Measurements from ENCODE around the gene ASIC2. TPM values are rescaled to one million over a fixed set of nuclear protein-coding genes. Genes with fewer than 3 reads are reported as not detected.

Gene ASIC2
- total and polyA plus RNA-seq, 7 donors: under 0.01 to 0.60 (median 0.19) TPM; not detected in 3

GRCh38 chr17:33334703-33335102 lies 41.6 kb upstream of the ASIC2 start:
- WGBS, 2 donors: 62 to 71% methylated on average over 4 of the region's 4 CpGs
- H3K4me3 ChIP-seq: no peak overlapping the region
- DNase-seq: no peak
- no peaks in the 10 kb centered on the region for H3K36me3 ChIP-seq
- intact Hi-C loops (cut with DNase I): no loop called here
- H3K27ac ChIP-seq: no peak overlapping the region
- H3K27me3 ChIP-seq: no peaks in the 10 kb centered on the region
- no peaks in the 10 kb centered on the region for H3K4me1 ChIP-seq
- TF ChIP-seq CTCF (IDR thresholded peaks at IDR 0.05) (no peak), POLR2A (IDR thresholded peaks at IDR 0.05) (no peak), EP300 (IDR thresholded peaks at IDR 0.05) (no peak), POLR2AphosphoS5 (IDR thresholded peaks at IDR 0.05) (no peak)
- no peaks in the 10 kb centered on the region for H3K9me3 ChIP-seq

- TF ChIP-seq POLR2AphosphoS5 (IDR thresholded peaks at IDR 0.05) (no peak), CTCF (IDR thresholded peaks at IDR 0.05) (no peak), EP300 (IDR thresholded peaks at IDR 0.05) (no peak), POLR2A (IDR thresholded peaks at IDR 0.05) (no peak)
- H3K27me3 ChIP-seq: no peaks in the 10 kb centered on the region
- 73 to 87% methylated on average over 3 of the region's 3 CpGs for WGBS, 2 donors
- no peak overlapping the region for H3K4me3 ChIP-seq
- H3K4me1 ChIP-seq: no peaks in the 10 kb centered on the region
- intact Hi-C loops (cut with DNase I): no loop called here
- no peaks in the 10 kb centered on the region for H3K9me3 ChIP-seq
- no peaks in the 10 kb centered on the region for H3K36me3 ChIP-seq
- no peak for DNase-seq
- no peak overlapping the region for H3K27ac ChIP-seq
These were observed 37.8 kb upstream of the ASIC2 start for GRCh38 chr17:33330877-33331276.

GRCh38 chr17:33328129-33328528 lies 35.0 kb upstream of the ASIC2 start:
- intact Hi-C loops (cut with DNase I): no loop called here
- Histone ChIP-seq H3K9me3 (no peaks in the 10 kb centered on the region), H3K27ac (no peak overlapping the region), H3K36me3 (no peaks in the 10 kb centered on the region), H3K4me1 (no peaks in the 10 kb centered on the region), H3K27me3 (peaks cover 0 to 12% (median 0%) of the 10 kb centered on the region in 3 donors), H3K4me3 (no peak overlapping the region)
- DNase-seq: no peak
- WGBS, 2 donors: 22 to 31% methylated on average over 4 of the region's 4 CpGs
- no peak for TF ChIP-seq POLR2A (IDR thresholded peaks at IDR 0.05)
- no peak for TF ChIP-seq POLR2AphosphoS5 (IDR thresholded peaks at IDR 0.05)
- no peak for TF ChIP-seq EP300 (IDR thresholded peaks at IDR 0.05)
- no peak for TF ChIP-seq CTCF (IDR thresholded peaks at IDR 0.05)

GRCh38 chr17:33324736-33325135 lies 31.6 kb upstream of the ASIC2 start:
- Histone ChIP-seq H3K4me1 (no peaks in the 10 kb centered on the region), H3K4me3 (no peak overlapping the region), H3K36me3 (no peaks in the 10 kb centered on the region), H3K27me3 (peaks cover 0 to 12% (median 0%) of the 10 kb centered on the region in 3 donors), H3K9me3 (no peaks in the 10 kb centered on the region), H3K27ac (no peak overlapping the region)
- no peak for TF ChIP-seq CTCF (IDR thresholded peaks at IDR 0.05)
- TF ChIP-seq POLR2AphosphoS5 (IDR thresholded peaks at IDR 0.05): no peak
- TF ChIP-seq POLR2A (IDR thresholded peaks at IDR 0.05): no peak
- no peak for TF ChIP-seq EP300 (IDR thresholded peaks at IDR 0.05)
- no peak for DNase-seq
- intact Hi-C loops (cut with DNase I): no loop called here
- WGBS, 2 donors: 60 to 71% methylated on average over 3 of the region's 3 CpGs

- 67 to 74% methylated on average over 6 of the region's 6 CpGs for WGBS, 2 donors
- DNase-seq: no peak
- Histone ChIP-seq H3K4me3 (no peak overlapping the region), H3K36me3 (no peaks in the 10 kb centered on the region), H3K9me3 (no peaks in the 10 kb centered on the region), H3K27me3 (peaks cover 0 to 29% (median 0%) of the 10 kb centered on the region in 3 donors), H3K27ac (no peak overlapping the region), H3K4me1 (no peaks in the 10 kb centered on the region)
- TF ChIP-seq POLR2AphosphoS5 (IDR thresholded peaks at IDR 0.05) (no peak), EP300 (IDR thresholded peaks at IDR 0.05) (no peak), CTCF (IDR thresholded peaks at IDR 0.05) (no peak)
- intact Hi-C loops (cut with DNase I): no loop called here
These were observed 29.0 kb upstream of the ASIC2 start for GRCh38 chr17:33322063-33322462.

Data from sigmoid colon (tissue), 7 donors.